T follicular helper cell (primary cell): Measurements from ENCODE around the gene CCND2.

Source experiments
- DNase-seq: peaks from one replicate; pipeline ENCODE4 v3.0.0-alpha.2; 2020; ENCODE audit warnings: low read depth

The CCND2 gene

DNA sequence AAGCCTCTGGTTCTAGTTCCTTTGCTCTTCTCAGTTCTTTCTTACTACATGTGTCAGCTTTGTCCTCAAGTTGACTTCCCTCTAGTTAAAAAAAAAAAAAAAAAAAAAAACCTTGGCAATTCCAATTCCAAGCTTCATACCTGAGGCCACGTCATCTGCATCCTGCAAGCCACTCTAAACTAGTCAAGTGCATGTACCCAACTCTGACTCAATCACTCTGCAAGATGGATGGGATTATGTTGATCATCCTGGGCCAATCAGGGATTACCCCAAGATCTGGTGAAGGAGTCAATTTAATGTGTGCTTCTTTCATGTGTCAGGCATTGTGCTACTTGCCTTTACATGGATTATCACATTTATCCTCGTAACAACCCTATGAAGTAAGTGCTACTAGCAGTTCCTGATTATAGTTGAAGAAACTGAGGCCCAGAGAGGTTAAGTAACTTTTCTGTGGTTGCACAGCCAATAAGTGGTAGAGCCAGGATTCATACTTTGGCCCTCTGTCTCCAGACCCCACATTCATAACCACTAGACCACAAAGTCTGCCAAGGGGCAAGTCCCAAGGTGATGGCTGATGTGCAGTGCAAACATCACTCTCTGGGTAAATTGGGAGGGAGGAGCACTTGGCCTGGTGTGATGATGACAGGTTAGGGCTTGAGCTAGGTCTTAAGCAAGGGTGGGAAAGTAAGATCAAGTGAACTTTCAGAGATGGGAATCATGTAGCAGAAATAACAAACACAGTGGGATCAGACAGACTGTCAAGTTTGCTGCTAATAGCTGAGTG lies 17.3 kb upstream of the CCND2 start:
- DNase-seq: no peak

DNA sequence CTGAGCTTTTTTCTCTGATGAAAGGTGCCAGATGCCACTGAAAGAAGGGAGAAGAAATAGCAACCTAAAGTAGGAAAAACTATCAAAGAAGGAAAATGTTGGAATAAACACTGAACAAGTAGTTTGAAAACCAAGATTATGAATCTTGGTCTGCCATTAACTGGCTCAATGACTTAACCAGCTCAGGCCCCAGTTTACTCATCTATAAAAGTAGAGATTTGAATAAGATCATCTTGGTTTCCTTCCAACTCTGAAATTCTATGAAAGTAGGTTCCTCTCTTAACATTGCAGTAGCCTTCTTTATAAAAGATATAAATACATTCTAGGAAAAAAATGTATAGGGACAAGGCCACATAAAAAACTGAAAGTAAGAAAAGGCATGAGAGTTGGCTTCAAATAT lies 16.1 kb upstream of the CCND2 start:
- no peak for DNase-seq

DNA sequence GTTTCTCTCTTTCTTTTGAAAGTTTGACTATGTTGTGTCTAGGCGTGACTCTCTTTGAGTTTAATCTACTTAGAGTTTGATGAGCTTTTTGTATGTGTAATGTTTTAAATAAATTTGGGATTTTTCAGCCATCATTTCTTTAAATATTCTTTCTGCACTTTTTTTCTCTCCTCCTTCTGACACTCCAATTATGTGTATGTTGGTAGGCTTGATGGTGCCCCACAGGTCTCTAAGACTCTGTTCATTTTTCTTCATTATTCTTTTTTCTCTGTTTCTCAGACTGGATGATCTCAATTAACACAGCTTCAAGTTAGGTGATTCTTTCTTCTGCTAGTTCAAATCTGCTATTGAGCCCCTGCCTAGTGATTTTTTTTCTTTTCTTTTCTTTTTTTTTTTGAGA lies 14.5 kb upstream of the CCND2 start:
- DNase-seq: no peak

DNA sequence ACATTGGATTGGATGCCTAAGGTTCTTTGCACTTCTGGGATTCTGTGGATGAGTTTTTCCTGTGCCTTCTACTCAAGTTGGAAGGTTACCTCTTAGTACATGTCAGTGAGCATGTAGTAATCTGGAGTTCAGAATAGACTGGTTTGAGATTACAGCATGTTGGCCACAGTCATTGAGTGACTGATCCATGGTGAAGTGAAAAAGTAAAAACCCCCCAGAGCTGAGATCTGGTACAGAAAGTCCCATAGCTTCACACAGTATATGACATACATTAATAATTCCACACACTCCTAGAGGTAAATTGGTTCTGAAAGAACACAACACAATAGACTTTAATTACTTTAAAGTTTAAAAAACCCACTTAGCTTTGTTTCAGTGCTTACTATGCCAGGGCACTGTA lies 11.9 kb upstream of the CCND2 start:
- DNase-seq: no peak

DNA sequence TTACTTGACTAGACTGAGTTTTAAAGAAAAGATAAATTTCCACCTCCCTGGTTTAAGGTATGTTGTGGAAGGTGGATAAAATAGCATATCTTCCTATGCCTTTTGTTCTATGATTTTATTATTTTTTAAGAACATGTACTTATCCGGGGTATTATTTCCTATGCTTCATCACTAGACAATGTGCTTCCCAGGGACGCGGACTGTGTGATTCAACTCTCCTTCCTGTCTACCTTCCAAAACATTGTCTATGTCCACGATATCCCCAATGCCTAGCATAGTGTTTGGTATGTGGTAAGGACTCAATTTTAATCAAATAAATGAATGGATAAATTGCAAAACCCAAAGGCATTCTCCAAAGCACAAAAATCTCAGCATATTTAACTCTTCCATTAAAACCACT lies 8.3 kb upstream of the CCND2 start:
- DNase-seq: no peak

- no peak for DNase-seq
Measured at GRCh38 chr12:4266990-4267389, 6.6 kb upstream of the CCND2 start.

DNA sequence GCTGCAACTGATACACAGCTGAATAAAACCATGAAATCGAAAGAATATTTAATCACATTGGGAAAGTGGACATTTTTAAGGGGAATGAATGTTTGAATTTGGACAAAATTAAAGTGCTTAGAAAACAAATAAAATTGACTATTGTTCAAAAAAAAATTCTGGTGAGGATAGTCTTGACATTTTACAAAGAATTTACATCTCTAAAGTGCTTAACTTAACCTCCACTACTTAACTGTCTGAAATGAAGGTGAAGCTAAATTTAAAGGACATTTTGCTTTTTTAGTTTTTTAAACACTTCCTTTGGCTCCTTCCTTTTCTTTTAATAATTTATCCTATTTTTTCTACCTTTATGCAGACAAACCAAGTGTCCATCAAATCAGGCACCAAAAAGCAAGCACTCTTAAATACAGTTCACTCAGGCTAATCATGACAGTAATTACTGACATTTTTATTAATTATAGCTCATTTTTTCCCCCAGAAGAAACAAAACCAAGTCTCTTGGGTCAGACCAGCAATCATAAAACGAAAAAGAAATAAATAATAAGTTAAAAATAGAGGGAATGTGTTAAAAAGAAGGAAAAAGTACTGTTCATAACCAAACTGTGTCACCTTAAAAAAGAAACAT lies 5.7 kb upstream of the CCND2 start:
- no peak for DNase-seq

DNA sequence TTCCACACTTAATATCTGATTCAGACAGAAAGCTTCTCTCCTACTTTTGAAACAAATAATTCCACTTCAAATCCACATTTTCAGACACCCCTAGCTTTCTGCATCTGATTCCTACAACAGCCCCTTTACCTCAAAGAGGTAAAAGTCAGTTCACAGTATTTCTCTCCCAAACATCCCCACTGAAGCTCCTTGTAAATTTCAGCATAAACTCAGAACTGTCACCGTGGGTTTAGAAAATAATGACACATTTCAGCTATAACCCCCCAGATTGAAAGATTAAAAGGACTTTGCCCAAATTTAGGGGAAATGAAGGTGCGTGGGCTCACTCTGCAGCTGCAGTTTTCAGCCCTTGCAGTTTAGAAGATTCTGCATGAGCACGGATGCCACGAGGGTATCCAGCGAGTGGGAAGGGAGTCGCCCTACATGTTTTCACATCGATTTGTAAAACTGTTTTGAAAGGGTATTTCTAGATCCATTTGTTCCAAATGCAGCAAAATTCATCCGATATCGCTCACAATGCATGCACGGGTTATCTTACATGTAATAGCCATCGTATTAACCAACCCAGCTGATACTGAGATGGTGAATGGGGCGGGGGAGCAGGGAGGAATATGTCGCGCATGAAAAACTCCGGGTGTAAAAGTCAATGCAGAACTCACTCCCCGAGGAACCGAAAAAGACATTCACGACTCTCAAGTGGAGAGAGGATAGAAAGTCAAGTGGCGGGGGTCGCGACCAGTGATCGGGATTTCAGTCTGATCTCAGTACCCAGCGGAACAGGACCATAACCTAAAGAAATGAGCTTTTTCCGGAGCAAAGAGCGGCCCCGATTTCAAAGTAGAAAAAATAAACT lies 5.0 kb upstream of the CCND2 start:
- DNase-seq: no peak

- DNase-seq: peak; percentile 90
Measured at GRCh38 chr12:4269279-4269991, 4.1 kb upstream of the CCND2 start.

GRCh38 chr12:4270016-4270830 lies 3.3 kb upstream of the CCND2 start:
- DNase-seq: no peak

DNA sequence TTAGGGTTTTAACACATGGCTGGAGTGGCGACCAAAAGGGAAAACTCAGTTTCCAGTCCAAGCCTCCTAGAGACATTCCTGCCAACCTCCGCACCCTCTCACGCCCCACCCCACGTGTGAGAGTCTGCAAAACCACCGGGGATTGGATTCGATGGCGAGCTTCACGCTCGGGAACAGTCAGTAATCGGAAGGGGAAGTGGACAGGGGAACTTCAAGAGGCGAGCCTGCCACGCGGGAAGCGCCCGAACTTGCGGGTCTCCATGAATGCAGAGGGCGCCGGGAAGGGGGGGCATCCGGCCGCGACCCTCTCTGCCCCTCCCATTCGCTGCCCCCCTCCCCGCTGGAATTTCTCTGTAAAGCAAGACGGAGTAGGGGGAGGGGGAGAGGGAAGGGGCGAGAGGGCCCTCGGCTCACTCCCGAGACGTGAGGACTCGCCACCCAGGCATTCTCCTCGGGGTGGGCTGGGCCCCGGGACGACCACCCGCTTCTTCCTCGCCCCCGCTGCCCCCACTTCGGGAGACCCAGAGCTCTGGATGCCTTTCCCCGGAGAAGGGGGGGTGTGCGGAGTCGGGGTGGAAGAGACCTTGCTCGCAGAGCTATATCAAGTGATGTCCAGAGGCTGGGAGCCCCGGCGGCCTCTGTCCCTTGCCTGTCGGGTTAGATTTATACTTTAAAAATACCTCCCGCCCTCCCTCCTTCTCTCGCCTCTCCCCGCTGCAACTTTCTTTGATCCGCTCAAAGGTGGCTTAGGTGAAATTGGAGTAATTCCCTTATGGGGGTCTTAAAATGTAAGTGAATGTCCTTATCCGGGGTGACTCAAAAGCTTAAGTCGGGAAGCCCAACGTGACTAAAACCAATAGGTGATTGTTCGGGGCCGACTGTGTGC lies 2.5 kb upstream of the CCND2 start:
- DNase-seq: no peak

DNA sequence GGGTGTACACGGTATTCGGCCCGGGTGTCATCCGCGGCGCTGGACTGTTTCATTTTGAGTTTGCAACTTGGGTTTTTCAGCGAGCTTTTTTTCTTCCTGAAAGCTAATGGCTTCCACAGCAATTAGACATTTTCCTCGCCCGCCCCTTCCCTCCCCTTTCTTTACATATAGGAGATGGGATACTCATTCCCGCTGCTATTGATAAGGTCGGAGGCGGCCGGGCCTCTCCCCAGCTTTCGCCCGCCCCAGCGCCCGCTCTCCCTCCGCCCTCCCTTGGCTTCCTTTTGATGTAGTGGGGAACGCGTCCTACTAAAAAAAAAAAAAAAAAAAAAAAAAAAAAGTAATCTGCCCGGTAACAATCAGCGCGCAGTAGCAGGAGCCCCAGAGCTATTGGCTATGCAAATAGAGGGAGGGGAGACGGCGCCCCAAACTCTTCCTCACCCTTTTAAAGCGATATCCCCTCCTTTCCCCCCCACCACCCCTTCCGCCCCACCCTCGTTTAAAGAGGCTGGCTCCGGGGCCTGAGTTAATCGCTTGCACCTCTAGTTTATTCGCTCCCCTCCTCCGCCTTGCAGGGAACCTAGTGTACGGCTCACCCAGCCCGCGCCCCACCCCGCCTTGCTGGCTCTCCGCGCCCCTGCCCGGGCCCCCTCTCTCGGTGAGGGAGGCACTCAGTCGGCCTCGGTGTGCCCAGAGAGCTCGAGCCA lies 1.7 kb upstream of the CCND2 start:
- DNase-seq: peak; percentile 86

GRCh38 chr12:4272424-4273272 lies 914 bp upstream of the CCND2 start:
- DNase-seq: no peak

DNA sequence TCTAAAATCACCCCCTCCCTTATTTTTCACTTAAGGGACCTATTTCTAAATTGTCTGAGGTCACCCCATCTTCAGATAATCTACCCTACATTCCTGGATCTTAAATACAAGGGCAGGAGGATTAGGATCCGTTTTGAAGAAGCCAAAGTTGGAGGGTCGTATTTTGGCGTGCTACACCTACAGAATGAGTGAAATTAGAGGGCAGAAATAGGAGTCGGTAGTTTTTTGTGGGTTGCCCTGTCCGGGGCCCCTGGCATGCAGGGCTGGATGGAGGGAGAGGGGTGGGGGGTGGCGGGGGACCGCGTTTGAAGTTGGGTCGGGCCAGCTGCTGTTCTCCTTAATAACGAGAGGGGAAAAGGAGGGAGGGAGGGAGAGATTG lies 300 bp upstream of the CCND2 start:
- no peak for DNase-seq

DNA sequence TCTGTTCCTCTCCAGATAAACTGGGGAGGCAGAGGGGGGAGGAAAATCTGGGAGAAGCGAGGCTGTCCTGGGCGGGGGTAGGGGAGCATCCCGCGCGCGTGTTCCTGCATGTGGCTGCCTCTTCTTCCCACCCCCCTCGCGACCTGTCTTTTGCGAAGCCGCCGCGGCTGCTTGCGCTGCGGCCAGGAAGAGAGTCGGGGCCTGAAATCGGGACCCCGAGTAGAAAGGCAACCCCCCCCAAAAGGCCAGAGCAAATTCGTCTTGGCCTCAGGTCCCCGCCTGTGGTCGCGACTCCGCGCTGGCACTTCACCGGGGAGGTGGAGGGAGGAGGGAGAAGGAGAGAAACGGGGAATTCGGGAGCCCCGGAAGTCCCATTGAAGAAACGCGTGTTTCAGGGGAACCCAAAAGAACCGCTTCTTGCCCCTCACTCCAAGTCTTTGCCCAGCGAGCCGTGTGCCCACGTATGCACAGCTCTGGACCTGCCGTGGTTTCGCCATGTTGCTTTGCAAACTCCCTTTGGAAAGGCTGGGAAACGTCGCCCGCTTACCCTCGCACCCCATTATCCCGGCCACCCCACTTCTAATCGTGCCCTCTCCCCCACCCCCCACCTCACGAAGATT lies 944 bp downstream of the CCND2 start:
- DNase-seq: no peak

- DNase-seq: no peak
Measured at GRCh38 chr12:4275016-4275869, 1.7 kb downstream of the CCND2 start.

DNA sequence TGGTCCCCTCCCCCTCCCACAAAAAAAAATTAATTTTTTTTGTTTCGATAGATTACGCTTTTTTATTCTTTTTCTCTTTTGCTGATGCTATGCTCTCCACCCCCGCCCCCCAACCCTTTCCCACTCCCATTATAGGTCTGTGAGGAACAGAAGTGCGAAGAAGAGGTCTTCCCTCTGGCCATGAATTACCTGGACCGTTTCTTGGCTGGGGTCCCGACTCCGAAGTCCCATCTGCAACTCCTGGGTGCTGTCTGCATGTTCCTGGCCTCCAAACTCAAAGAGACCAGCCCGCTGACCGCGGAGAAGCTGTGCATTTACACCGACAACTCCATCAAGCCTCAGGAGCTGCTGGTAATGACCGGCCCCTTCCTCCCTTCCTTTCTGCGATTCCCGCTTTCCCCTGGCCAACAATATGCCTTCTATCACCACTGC lies 2.3 kb downstream of the CCND2 start:
- no peak for DNase-seq
